ENCODE results near the gene FIBP.
A peak's percentile ranks its signal among the peaks of the same experiment; 100 is the strongest.
"Not testable (repeated sequence)": the region's sequence is repeated elsewhere in the genome, so short reads cannot be mapped to it uniquely, and the experiment has no call there.

FIBP gene

GRCh38 chr11:65895482-65895981 lies 7.3 kb upstream of the FIBP start:
- Histone ChIP-seq H3F3A (ENCODE audit: low read depth) (peaks cover 3% of the 10 kb centered on the region; the same call in 1 of the 2 replicates), H3K9ac (ENCODE audit: low read depth, low read length, poor library complexity, severe bottlenecking) (no peak overlapping the region), H3K4me1 (ENCODE audit: insufficient read depth, low read length, poor library complexity, severe bottlenecking) (peaks cover 30% of the 10 kb centered on the region), H3K36me3 (ENCODE audit: insufficient read depth, low read length) (no peaks in the 10 kb centered on the region), H3K4me2 (ENCODE audit: low read depth, low read length, poor library complexity, severe bottlenecking) (no peak overlapping the region), H3K4me3 (ENCODE audit: low read length, poor library complexity, severe bottlenecking) (no peak overlapping the region), H3K9me2 (replicated peaks; ENCODE audit: low read depth, low read length) (no peaks in the 10 kb centered on the region), H3K9me3 (ENCODE audit: insufficient read depth, low read depth, low read length) (no peaks in the 10 kb centered on the region), H3K79me2 (ENCODE audit: insufficient read depth, low read length) (peaks cover 27% of the 10 kb centered on the region), H3K27me3 (ENCODE audit: insufficient read depth, low read length, poor library complexity, severe bottlenecking) (no peaks in the 10 kb centered on the region), H2AFZ (ENCODE audit: low read length) (no peak overlapping the region), H4K20me1 (ENCODE audit: insufficient read depth, low read length, poor library complexity, severe bottlenecking) (peaks cover 19% of the 10 kb centered on the region)
- TF ChIP-seq, protein P1, sequence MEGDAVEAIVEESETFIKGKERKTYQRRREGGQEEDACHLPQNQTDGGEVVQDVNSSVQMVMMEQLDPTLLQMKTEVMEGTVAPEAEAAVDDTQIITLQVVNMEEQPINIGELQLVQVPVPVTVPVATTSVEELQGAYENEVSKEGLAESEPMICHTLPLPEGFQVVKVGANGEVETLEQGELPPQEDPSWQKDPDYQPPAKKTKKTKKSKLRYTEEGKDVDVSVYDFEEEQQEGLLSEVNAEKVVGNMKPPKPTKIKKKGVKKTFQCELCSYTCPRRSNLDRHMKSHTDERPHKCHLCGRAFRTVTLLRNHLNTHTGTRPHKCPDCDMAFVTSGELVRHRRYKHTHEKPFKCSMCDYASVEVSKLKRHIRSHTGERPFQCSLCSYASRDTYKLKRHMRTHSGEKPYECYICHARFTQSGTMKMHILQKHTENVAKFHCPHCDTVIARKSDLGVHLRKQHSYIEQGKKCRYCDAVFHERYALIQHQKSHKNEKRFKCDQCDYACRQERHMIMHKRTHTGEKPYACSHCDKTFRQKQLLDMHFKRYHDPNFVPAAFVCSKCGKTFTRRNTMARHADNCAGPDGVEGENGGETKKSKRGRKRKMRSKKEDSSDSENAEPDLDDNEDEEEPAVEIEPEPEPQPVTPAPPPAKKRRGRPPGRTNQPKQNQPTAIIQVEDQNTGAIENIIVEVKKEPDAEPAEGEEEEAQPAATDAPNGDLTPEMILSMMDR (conservative IDR thresholded peaks at IDR 0.05; ENCODE audit: low read length): no peak
- TF ChIP-seq EZH2phosphoT487 (IDR thresholded peaks at IDR 0.05; ENCODE audit: borderline replicate concordance): no peak

- Histone ChIP-seq H3K36me3 (ENCODE audit: insufficient read depth, low read length) (no peaks in the 10 kb centered on the region), H2AFZ (ENCODE audit: low read length) (peak overlapping the region; percentile 93), H3K79me2 (ENCODE audit: insufficient read depth, low read length) (peaks cover 27% of the 10 kb centered on the region), H3K9ac (ENCODE audit: low read depth, low read length, poor library complexity, severe bottlenecking) (peak overlapping the region; percentile 98), H3K4me1 (ENCODE audit: insufficient read depth, low read length, poor library complexity, severe bottlenecking) (peaks cover 41% of the 10 kb centered on the region), H3K27me3 (ENCODE audit: insufficient read depth, low read length, poor library complexity, severe bottlenecking) (no peaks in the 10 kb centered on the region), H3K4me2 (ENCODE audit: low read depth, low read length, poor library complexity, severe bottlenecking) (peak overlapping the region; percentile 92), H3F3A (ENCODE audit: low read depth) (peaks cover 3% of the 10 kb centered on the region; the same call in 1 of the 2 replicates), H3K9me3 (ENCODE audit: insufficient read depth, low read depth, low read length) (no peaks in the 10 kb centered on the region), H4K20me1 (ENCODE audit: insufficient read depth, low read length, poor library complexity, severe bottlenecking) (peaks cover 19% of the 10 kb centered on the region), H3K4me3 (ENCODE audit: low read length, poor library complexity, severe bottlenecking) (peak overlapping the region; percentile 85), H3K9me2 (replicated peaks; ENCODE audit: low read depth, low read length) (no peaks in the 10 kb centered on the region)
- TF ChIP-seq, protein P1 (conservative IDR thresholded peaks at IDR 0.05; ENCODE audit: low read length): peak; percentile 17
- no peak for TF ChIP-seq EZH2phosphoT487 (IDR thresholded peaks at IDR 0.05; ENCODE audit: borderline replicate concordance)
Measured at GRCh38 chr11:65894034-65894591, 5.8 kb upstream of the FIBP start.

DNA sequence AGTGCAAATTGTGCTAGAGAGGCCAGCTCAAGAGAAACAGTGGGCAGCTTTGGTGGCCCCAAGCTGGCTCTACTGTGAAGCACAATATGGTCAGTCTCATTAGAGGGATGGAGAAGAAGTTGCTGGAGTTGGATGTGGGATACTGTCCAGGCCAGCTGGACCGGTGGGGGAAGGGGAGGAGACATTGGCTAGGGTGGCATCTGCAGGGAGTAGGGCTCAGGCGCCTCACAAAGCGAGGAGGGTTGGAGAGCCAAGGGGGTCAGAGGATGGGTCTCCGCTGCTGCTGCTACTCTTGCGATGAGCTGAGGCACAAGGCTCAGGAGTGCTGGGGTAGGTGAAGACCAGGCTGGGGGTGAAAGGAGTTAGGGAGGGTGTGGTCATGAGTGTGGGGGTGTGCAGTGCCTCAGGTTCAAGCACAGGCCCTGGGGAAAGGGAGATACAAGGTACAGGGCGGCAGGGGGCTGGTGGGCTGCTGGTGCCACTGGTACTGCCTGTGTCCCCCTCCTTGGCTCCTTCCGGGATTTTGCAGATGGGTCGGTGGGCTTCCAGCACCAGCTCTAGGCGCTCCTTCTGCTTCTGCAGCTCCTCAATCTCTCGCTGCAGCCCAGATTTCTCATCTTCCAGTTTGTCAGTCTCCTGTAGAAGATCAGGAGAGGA lies 4.5 kb upstream of the FIBP start:
- no peaks in the 10 kb centered on the region for H3K36me3 ChIP-seq (ENCODE audit: insufficient read depth, low read length)
- peaks cover 19% of the 10 kb centered on the region for H4K20me1 ChIP-seq (ENCODE audit: insufficient read depth, low read length, poor library complexity, severe bottlenecking)
- no peaks in the 10 kb centered on the region for H3K9me2 ChIP-seq (replicated peaks; ENCODE audit: low read depth, low read length)
- peak overlapping the region; percentile 85 for H3K4me3 ChIP-seq (ENCODE audit: low read length, poor library complexity, severe bottlenecking)
- peaks cover 31% of the 10 kb centered on the region for H3K79me2 ChIP-seq (ENCODE audit: insufficient read depth, low read length)
- no peaks in the 10 kb centered on the region for H3K27me3 ChIP-seq (ENCODE audit: insufficient read depth, low read length, poor library complexity, severe bottlenecking)
- TF ChIP-seq, protein P1 (conservative IDR thresholded peaks at IDR 0.05; ENCODE audit: low read length): no peak
- TF ChIP-seq EZH2phosphoT487 (IDR thresholded peaks at IDR 0.05; ENCODE audit: borderline replicate concordance): no peak
- peaks cover 3% of the 10 kb centered on the region; the same call in 1 of the 2 replicates for H3F3A ChIP-seq (ENCODE audit: low read depth)
- no peaks in the 10 kb centered on the region for H3K9me3 ChIP-seq (ENCODE audit: insufficient read depth, low read depth, low read length)
- peak overlapping the region; percentile 92 for H3K4me2 ChIP-seq (ENCODE audit: low read depth, low read length, poor library complexity, severe bottlenecking)
- H3K4me1 ChIP-seq (ENCODE audit: insufficient read depth, low read length, poor library complexity, severe bottlenecking): peaks cover 48% of the 10 kb centered on the region
- H2AFZ ChIP-seq (ENCODE audit: low read length): no peak overlapping the region
- H3K9ac ChIP-seq (ENCODE audit: low read depth, low read length, poor library complexity, severe bottlenecking): peak overlapping the region; percentile 98

- peak overlapping the region; percentile 92 for H3K4me2 ChIP-seq (ENCODE audit: low read depth, low read length, poor library complexity, severe bottlenecking)
- peak overlapping the region; percentile 98 for H3K9ac ChIP-seq (ENCODE audit: low read depth, low read length, poor library complexity, severe bottlenecking)
- not testable (repeated sequence) for H3K36me3 ChIP-seq (ENCODE audit: insufficient read depth, low read length); H3K9me3 ChIP-seq (ENCODE audit: insufficient read depth, low read depth, low read length); H3K27me3 ChIP-seq (ENCODE audit: insufficient read depth, low read length, poor library complexity, severe bottlenecking); H3F3A ChIP-seq (ENCODE audit: low read depth); H2AFZ ChIP-seq (ENCODE audit: low read length); H3K9me2 ChIP-seq (replicated peaks; ENCODE audit: low read depth, low read length)
- H3K4me1 ChIP-seq (ENCODE audit: insufficient read depth, low read length, poor library complexity, severe bottlenecking): peaks cover 53% of the 10 kb centered on the region
- peak overlapping the region; percentile 85 for H3K4me3 ChIP-seq (ENCODE audit: low read length, poor library complexity, severe bottlenecking)
- peaks cover 38% of the 10 kb centered on the region for H3K79me2 ChIP-seq (ENCODE audit: insufficient read depth, low read length)
- H4K20me1 ChIP-seq (ENCODE audit: insufficient read depth, low read length, poor library complexity, severe bottlenecking): peaks cover 19% of the 10 kb centered on the region
Measured at GRCh38 chr11:65892137-65892540, 3.9 kb upstream of the FIBP start.
